Measurements from ENCODE around the gene SUPT3H. TPM values are rescaled to one million over a fixed set of nuclear protein-coding genes. Genes with fewer than 3 reads are reported as not detected.

The SUPT3H gene
- total RNA-seq, 4 donors from 2014 or later, result 6.0 to 9.0 (median 6.2) TPM

DNA sequence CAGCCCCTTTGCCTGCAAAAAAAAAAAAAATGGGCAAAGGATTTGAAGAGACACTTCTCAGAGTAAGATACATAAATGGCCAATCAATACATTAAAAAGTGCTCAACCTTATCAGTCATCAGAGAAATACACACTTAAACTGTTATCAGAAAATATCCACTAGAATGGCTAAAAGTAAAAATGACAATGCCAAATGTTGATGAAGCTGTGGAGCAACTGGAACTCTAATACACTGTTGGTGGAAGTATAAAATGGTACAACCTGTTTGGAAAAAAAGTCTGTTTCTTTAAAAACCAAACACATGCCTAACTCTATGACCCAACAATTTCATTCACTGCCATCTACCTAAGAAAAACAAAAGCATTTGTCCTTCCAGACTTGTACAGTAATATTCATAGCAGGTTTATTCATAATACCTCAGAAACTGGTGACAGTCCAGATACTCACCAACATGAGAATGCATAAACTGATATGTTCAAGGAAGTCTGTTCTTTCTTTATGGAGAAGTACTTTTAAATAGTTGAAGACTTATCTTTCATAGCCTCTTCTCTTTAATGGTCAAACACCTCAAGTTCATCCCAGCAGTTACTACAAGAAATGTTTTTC lies 428.0 kb downstream of the SUPT3H start:
- TF ChIP-seq, protein P1, sequence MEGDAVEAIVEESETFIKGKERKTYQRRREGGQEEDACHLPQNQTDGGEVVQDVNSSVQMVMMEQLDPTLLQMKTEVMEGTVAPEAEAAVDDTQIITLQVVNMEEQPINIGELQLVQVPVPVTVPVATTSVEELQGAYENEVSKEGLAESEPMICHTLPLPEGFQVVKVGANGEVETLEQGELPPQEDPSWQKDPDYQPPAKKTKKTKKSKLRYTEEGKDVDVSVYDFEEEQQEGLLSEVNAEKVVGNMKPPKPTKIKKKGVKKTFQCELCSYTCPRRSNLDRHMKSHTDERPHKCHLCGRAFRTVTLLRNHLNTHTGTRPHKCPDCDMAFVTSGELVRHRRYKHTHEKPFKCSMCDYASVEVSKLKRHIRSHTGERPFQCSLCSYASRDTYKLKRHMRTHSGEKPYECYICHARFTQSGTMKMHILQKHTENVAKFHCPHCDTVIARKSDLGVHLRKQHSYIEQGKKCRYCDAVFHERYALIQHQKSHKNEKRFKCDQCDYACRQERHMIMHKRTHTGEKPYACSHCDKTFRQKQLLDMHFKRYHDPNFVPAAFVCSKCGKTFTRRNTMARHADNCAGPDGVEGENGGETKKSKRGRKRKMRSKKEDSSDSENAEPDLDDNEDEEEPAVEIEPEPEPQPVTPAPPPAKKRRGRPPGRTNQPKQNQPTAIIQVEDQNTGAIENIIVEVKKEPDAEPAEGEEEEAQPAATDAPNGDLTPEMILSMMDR (IDR thresholded peaks at IDR 0.05; ENCODE audit: low read depth), result no peak

DNA sequence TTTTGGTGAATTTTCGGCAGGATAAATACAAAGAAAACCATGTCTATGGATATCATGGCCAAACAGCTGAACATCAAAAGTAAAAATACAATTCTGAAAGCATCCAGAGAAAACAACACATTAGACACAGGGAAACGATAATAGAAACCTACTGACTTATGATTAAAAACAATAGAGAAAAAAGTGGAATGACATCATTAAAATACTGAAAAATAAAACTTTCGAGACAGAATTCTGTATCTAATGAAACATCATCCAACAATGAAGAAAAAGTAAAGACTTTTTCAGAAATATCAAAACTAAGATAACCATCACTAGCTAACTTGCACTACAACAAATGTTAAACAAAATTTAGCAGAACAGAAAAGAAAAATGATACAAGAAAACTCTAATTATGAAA lies 434.2 kb downstream of the SUPT3H start:
- TF ChIP-seq, protein P1 (IDR thresholded peaks at IDR 0.05; ENCODE audit: low read depth), result no peak

DNA sequence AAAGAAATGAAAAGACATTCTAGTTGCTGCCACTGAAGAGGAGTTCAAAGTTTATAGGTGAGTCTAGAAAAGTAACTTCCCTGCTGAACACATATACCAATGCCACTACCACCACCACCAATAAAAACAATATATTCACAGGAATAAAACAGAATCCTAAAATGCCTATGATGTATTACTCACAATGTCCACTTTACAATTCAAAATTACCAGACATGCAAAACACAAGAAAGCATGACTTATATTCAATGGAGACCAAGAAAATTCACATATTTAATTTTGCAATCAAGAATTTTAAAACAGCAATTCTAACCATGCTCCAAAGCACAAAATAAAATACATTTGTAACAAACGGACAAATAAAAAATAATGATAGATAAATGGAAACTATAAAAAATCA lies 434.9 kb downstream of the SUPT3H start:
- TF ChIP-seq, protein P1 (IDR thresholded peaks at IDR 0.05; ENCODE audit: low read depth), result no peak

DNA sequence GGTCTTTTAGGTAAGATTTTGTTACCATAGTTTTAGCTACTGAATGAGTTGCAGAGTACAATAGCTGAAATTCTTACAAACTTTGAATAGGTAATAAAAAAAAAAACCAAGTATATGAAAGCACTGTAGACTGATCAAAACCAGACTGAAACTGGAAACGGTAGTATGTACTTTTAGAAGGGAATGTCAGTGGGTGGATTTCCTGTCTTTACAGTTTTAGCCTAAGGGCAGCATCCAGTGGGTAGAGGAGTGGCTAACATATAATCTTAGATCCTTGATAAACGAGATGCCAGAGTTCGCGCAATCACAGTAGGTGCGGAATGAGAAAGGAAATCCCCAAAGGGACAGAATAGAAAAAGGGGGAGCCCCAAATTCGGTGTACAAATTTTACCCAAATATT lies 435.5 kb downstream of the SUPT3H start:
- TF ChIP-seq, protein P1 (IDR thresholded peaks at IDR 0.05; ENCODE audit: low read depth), result no peak

DNA sequence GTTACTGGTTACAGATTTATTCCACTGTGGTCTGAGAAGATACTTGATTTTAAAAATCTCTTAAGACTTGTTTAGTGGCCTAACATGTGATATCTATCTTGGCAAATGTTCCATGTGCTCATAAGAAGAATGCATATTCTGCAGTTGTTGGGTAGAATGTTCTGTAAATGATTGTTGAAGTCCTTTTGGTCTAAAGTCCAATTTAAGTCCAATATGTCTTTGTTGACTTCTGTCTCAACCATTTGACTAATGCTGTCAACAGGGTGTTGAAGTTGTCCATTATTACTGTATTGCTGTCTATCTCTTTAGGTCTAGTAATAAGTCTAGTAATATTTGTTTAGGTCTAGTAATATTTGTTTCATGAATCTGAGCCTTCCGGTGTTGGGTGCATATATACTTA lies 437.4 kb downstream of the SUPT3H start:
- TF ChIP-seq, protein P1 (IDR thresholded peaks at IDR 0.05; ENCODE audit: low read depth), result no peak

DNA sequence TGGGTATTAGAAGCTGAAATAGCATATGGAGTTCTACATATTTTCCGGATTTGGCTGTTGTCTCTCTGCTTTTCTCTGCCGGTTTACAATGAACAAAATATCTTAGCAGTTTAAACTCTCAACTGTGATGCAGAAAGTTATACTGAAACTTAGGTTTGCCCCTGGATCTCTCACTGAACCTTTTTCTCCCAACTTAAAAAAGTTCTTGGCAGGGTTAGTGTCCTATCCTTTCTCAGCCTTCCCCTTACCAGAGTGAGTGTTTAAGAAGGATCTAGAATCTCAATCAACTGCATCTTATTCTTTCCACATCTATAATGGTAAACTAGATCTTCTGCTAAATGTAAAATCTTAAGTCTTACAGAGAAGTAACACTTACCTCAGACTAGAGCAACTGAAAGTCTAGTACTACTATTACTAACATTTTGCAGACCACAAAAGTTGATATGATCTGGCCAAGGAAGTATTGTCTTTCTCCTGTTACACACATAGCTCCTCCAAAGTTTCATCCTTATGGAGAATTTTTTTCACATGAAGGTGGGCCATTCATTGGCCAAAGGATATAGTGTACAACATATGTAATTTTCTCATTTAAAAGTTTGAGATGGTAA lies 441.9 kb downstream of the SUPT3H start:
- TF ChIP-seq, protein P1 (IDR thresholded peaks at IDR 0.05; ENCODE audit: low read depth), result no peak

DNA sequence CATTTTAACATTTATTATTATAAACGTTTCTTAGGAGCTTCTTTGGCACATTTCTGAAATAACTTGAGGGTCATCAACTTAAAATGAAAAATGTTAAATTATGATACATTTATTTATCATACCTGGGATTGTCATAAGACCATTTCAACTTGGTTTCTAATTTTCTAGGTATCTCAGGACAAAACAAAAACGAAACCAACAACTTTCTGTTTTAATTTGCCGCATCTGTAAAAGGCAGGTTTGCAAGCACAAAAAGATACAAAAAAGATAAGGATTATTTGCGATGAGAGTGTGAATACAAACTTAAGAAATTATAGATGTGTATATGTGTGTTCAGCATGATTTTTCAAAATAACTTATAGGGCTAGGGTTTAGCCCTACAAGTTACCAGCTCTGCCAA lies 444.6 kb downstream of the SUPT3H start:
- TF ChIP-seq, protein P1 (IDR thresholded peaks at IDR 0.05; ENCODE audit: low read depth), result no peak
